NCI-H1092 treated with DMSO at 0.1 percent for 48 hours (cell line): ENCODE measurements around the gene MAPK10.
"Not testable (repeated sequence)": the region's sequence is repeated elsewhere in the genome, so short reads cannot be mapped to it uniquely, and the experiment has no call there.

ENCODE experiments used
- DNase-seq: peaks from one replicate; lab custom pipeline; 2025; lab: John Stamatoyannopoulos, UW

The MAPK10 gene

GRCh38 chr4:86035688-86036087 is 324.2 kb downstream of the MAPK10 start:
- no peak for DNase-seq

DNA sequence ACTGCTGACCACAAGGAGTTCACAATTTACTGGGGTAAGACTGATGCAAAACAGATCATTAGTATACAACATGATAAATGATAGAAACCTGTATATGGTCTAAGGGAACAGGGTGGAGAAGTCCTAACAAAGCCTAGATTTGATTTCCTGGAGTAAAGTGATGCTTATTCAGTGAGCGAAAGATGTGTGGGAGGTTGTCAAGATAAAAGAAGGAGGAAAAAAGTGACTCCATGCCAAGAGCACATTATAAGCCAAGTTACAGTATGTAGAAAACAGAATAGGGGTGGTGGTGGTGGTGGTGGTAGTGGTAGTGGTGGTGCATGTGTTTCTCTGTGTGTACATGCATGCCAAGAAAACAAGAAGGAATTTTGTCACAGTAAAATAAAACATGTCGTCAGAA is 325.2 kb downstream of the MAPK10 start:
- DNase-seq: no peak

- peak; percentile 80 for DNase-seq
Observed at GRCh38 chr4:86033171-86033570, 326.7 kb downstream of the MAPK10 start.

DNA sequence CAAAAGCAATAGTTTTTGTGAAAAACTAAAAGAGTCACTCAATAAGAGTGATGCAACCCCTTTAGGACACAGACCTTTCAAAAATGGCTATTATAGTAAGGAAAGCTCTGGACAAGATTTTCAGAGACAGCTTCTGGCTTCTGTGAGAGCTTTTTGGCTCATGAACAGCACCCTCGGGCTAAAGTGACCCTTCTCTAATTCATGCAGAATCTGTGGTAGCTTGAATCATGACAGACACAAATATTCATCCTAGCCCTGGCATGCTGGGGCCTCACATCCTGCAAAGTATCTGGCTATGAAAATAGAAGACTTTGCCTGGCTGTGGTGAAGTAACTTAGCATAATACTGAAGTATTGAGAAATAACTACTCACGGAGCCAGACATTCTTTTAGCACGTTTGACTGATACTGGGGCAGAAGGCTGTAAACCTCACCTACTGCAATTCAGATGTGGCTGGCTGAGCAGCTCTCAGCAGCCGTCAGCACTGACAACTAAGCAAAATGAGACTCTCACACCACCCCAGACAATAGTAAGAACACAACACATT is 327.3 kb downstream of the MAPK10 start:
- DNase-seq: no peak

DNA sequence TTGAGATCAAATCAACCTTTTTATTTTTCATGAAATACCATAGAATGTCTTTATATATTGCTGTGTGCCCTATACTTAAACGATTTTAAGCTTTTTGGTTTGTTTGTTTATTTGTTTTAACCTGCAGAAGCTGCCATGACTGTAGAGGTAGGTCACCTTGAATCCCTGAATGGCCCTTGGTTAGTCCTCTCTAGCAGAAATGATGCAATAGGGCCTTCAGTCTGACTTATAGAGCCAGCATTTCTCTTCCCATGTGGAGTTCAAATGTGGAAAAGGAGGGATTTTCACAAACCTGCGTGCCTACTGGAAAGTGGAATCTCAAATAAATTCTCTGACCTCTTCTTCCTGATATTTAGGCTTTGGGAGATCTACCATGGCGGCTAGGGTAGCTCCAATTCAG is 327.9 kb downstream of the MAPK10 start:
- no peak for DNase-seq

DNA sequence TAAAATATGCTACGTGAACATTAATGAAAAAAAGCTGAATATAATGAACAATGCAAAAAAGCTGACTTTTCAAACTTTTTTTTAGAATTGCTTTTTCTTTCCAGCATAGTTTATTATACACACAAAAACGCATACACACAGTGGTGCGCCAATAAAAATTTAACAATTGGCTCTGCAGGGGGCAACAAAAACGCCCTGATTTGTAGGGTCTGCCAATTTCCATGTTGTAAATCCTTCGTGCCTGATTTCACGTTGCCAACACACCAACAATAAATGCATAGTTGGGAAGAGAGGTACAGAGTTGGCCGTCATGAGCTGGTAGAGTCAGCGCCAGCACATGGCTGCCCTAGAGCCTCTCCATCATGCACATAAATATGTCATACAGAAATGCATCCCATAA is 333.1 kb downstream of the MAPK10 start:
- DNase-seq: no peak

DNA sequence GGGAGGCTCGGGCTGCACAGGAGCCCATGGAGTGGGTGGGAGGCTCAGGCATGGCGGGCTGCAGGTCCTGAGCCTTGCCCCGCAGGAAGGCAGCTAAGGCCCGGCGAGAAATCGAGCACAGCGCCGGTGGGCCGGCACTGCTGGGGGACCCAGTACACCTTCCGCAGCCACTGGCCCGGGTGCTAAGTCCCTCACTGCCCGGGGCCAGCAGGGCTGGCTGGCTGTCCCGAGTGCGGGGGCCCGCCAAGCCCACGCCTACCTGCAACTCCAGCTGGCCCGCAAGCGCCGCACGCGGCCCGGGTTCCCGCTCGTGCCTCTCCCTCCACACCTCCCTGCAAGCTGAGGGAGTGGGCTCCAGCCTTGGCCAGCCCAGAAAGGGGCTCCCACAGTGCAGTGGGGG is 338.2 kb downstream of the MAPK10 start:
- not testable (repeated sequence) for DNase-seq

GRCh38 chr4:86019906-86020305 is 339.9 kb downstream of the MAPK10 start:
- no peak for DNase-seq

- DNase-seq: no peak
Observed at GRCh38 chr4:86019362-86019761, 340.5 kb downstream of the MAPK10 start.

DNA sequence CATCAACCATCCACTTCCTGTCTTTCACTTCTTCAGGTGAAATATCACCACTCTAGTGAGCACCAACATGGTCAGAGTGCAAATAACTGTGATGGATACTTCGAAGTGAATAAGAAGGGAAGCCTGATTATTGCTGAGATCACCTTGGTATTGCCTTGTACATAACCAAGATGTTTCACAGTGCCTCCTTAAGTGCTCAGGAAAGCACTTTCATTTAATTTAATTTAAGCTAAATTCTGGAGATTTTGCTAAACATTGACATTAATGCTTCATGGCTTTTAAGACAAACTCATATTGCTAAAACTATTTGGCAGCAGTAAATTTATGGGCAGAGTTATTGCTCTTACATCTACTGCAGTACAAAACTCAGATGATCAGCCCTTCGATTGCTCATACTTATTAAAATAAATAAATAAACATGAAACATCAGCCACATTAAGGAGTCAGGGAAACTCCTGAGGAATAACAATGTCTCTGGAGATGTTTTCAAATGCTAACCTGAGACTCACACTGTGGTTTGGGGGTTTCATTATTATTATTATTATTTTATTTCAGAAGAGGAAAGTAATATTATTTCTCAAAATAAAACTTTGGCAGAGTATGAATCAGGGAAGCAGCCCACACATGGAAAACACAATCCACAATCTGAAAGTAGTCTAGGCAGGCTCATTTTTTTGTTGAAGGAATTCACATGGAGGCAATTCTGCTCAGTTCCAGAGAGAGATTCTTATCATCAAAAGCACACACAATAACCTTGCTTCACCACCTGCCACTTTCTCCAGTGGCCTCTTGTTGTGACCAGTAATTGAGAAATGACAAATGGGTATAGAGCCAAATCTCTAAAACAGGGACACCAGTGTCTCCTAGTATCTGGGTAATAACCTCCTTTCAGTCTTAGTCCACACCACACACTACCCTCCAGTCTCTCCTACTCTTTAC is 344.2 kb downstream of the MAPK10 start:
- no peak for DNase-seq

GRCh38 chr4:86014599-86014998 is 345.3 kb downstream of the MAPK10 start:
- DNase-seq: no peak

DNA sequence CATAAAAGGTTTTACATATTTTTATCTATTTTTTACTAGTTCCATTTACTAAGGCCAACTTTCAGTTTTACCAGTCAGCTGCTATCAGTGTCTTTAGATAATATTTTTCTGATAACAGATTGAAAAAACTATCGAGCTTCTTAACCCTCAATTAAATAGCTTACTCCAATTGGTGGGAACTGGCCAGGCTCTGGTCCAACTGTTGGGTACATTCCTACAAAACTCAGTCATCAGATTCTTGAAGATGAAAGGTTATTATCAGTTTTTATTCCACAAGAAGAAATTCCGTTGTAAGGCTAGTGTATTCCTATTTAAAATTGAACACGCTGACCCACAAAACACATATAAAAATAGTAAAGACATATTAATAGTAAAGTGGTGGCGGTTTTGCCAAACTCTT is 346.2 kb downstream of the MAPK10 start:
- no peak for DNase-seq

DNA sequence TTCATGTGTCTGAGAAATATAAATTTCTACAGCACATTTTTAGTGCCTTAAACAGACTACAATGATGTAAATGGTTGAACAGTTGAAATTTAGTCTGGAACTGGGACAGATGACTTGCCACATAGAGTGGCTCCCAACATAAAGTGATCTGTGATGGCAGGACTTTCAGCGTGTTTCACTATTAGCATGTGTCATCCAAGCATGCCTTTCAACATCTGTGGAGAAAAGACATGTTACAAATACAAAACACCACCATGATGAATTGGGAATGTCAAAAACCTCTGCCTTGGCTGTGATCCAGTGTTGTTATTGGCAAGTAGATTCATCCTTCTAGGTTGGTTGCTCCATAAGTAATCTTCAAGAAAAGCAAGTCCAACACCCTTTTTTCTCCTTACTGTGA is 348.7 kb downstream of the MAPK10 start:
- no peak for DNase-seq

DNA sequence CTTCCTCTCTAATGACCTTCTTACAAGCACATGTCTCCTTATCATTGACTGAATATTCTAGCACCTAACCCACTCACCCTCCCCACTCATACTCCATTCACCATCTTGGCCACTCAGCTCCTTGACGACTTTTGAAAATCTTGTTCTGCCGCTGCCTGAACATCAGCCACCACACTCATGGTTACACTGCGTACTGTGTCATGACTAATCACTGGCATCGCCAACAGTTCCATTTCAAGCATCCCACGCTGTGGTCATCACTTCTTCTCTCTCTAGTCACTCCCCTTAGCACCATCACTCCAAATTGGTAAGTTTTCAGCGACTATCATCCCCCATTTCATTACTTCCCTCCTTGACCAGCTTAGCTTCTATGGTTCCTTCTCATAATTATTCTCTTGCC is 352.8 kb downstream of the MAPK10 start:
- DNase-seq: no peak

GRCh38 chr4:86006057-86006456 is 353.8 kb downstream of the MAPK10 start:
- DNase-seq: no peak

GRCh38 chr4:86004030-86004429 is 355.8 kb downstream of the MAPK10 start:
- DNase-seq: no peak

DNA sequence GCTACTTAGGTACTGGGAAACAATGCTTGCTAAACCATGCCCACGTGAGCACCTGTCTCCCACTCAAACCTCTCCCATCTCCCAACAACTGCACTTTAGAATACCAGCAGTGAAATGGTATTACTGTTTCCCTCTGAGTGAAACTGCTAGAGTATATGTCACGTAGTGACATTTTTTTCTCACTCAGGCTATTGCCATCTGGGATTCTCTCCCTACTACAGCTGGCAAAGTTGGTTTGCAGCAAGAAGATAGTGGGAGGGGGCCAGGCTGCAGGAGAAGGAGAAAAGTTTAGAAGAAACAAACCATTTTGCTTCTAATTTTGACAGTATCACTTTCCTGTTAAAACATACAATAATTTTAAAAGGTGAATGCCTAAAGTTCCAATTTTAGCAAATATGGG is 358.3 kb downstream of the MAPK10 start:
- DNase-seq: no peak

DNA sequence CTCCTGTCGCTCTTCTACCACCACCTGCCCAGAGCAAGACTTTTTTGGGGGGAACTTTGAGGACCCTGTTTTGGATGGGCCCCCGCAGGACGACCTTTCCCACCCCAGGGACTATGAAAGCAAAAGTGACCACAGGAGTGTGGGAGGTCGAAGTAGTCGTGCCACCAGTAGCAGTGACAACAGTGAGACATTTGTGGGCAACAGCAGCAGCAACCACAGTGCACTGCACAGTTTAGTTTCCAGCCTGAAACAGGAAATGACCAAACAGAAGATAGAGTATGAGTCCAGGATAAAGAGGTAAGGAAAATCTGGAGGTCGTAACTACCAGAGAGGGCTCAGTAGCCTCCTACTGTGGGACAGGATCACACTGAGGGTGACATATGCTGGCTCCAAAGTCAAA is 364.5 kb downstream of the MAPK10 start:
- no peak for DNase-seq

DNA sequence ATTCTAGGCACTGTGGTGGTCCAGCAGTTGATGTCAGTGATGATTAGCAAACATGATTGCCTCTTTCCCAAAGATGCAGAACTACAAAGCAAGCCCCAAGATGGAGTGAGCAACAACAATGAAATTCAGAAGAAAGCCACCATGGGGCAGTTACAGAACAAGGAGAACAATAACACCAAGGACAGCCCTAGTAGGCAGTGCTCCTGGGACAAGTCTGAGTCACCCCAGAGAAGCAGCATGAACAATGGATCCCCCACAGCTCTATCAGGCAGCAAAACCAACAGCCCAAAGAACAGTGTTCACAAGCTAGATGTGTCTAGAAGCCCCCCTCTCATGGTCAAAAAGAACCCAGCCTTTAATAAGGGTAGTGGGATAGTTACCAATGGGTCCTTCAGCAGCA is 365.3 kb downstream of the MAPK10 start:
- DNase-seq: no peak

- no peak for DNase-seq
Observed at GRCh38 chr4:85993641-85994040, 366.2 kb downstream of the MAPK10 start.

- DNase-seq: no peak
Observed at GRCh38 chr4:85986266-85986665, 373.6 kb downstream of the MAPK10 start.

DNA sequence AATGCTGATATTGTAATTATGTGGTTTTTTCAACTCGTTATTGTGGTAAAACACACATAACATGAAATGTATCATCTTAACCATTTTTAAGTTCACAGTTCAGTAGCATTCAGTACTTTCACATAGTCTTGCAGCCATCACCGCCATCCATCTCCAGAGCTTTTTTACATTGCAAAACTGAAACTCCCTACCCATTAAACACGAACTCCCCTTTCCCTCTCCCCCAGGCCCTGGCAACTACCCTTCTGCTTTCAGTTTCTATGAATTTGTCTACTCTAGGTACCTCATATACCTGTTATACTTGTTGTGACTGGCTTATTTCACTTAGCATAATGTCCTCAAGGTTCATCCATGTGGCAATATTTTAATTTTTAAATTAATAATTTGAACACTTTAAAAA is 380.6 kb downstream of the MAPK10 start:
- no peak for DNase-seq

- DNase-seq: no peak
Observed at GRCh38 chr4:85970535-85970934, 389.3 kb downstream of the MAPK10 start.
